Stimulated activated naive CD4-positive, alpha-beta T cell treated with Interleukin-2 at 50 U/mL for 16 hours (primary cell): ENCODE results near the gene ATXN1L.
A peak's percentile ranks its signal among the peaks of the same experiment; 100 is the strongest.
"Not testable (repeated sequence)": the region's sequence is repeated elsewhere in the genome, so short reads cannot be mapped to it uniquely, and the experiment has no call there.

ENCODE experiments used
- DNase-seq: peaks from one replicate; lab custom pipeline; 2025; lab: John Stamatoyannopoulos, UW

Gene ATXN1L

DNA sequence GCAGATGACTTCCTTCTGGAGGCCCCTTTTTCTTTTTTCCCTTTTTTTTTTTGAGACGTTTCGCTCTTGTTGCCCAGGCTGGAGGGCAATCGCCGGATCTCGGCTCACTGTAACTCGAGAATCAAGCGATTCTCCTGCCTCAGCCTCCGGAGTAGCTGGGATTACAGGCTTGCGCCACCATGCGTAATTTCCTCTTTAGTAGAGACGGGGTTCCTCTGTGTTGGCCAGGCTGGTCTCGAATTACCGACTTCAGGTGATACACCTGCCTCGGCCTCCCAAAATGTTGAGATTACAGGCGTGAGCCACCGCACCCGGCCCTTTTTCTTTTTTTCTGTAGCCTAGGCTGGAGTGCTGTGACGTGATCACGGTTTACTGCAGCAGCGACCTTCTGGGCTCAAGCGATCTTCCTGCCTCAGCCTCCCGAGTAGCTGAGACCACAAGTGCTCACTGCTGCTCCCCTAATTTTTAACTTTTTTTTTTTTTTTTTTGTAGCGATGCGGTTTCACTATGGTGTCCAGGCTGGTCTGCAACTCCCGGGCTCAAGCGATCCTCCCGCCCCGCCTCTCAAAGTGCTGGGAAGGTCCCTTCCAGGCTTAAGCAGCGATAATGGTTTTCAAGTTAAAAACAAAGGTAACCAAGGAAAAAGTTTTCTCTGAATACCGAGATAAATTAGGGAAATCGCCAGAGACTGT is 48.6 kb downstream of the ATXN1L start:
- DNase-seq: peak; percentile 18

DNA sequence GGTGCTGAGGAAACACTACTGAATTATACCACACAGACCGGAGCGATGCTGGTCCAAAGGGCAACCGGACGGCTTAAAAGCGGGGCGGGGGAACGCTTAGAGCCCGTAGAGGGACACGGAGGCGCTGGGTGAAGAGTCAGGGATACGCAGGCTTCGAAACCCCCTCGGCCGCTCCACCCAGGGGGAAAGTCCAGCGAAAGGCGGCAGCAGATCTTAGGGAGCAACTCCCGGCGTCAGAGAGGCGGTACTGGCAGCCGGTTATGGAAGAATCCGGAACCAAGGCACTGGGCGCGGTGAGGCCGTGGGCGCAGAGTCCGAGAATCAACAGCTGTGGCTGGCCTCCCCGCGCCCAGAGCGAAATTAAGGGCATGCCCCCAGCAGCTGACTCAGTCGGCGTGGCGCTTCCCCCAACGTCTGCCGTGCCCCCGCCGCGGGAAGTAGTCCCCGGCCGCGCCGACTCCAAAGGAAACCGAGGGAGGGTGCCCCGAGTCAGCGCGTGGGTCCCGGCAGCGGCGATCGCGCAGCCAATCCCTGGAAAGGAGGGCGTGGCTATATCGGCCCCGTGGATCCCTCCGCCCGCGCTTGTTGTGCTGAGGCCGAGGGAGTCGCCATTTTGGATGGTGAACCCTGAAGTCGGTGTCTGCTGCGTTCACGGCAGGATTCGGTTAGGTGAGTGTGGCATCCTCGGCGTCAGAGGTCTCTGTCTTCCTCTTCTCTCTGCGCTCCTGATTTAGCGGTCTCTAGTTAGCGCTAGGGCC is 49.3 kb downstream of the ATXN1L start, which contains the start of gene IST1:
Gene IST1, plus strand, starts transcription at position 611 of the 758 bp plus-strand sequence. CDS start 20,110 bp downstream, outside the sequence.
- DNase-seq: peak; percentile 98

DNA sequence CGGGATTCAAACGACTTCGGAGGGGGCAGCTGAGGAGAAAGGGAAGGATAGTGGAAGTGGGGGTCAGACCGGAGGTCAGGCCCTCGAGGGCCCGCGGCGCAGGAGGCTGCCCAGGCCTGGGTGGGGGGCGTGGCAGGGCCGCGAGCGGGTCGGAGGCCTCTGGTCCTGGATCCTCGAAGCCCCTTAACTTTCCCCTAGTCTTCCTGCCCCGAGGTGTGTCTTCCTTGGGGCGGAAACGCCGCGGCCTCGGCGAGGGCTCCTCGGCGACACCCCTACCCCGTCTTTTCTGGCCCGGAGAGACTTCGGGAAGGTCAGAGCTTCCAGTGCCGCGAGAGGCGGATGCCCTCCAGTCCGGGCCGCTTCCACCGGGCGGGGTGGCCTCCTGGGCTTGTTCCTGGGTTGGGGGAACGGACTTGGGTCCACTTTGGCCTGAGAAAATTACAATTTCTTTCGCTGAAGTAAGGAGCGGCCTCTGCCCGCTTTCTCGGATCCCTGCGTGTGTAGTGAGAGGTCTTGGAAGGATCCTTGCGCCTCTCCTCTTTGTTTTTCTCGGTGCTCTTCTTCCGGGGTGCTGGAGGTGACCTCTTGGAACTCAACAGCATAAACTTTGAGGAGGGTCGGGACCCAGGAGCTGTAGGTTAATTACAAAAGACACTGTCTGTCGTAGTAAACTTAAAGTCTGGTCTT is 50.0 kb downstream of the ATXN1L start:
- peak; percentile 41 for DNase-seq

DNA sequence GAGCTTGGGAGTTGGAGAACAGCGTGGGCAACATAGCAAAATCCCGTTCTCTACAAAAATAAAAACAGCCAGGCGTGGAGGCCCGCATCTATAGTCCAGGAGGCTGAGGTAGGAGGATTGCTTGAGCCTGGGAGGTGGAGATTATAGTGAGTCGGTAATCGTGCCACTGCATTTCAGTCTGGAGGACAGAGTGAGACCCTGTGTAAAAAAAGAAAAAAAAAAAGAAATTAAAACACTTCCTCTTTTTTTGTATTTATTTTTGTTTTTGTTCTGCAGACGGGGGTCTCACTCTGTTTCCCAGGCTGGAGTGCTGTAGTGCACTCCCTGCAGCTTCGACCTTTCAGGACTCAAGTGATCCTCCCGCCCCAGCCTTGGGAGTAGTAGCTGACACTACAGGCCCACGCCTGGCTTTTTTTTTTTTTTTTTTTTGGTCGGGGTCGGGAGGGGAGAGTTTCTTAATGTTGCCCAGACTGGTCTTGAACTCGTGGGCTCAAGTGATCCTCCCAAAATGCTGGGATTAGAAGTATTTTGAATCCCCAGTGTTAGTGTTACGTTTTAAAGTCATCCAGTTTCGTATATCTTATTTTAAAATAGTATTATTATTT is 51.1 kb downstream of the ATXN1L start:
- no peak for DNase-seq

DNA sequence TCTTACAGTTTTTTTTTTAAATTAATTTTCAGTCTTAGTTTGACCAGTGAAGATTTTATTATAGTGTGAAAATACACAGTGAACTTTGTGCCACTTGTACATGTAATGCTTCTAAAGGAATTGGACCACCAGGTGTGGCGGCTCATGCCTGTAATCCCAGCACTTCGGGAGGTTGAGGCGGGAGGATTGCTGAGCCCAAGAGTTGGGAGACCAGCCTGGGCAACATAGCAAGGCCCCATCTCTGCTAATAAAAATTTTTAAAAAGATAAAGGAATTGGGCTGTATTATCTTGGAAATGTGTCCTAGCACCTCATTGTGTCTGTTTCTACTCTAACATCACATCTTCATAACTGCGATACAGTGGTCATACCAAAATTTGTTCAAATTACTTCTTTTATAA is 53.4 kb downstream of the ATXN1L start:
- DNase-seq: no peak

DNA sequence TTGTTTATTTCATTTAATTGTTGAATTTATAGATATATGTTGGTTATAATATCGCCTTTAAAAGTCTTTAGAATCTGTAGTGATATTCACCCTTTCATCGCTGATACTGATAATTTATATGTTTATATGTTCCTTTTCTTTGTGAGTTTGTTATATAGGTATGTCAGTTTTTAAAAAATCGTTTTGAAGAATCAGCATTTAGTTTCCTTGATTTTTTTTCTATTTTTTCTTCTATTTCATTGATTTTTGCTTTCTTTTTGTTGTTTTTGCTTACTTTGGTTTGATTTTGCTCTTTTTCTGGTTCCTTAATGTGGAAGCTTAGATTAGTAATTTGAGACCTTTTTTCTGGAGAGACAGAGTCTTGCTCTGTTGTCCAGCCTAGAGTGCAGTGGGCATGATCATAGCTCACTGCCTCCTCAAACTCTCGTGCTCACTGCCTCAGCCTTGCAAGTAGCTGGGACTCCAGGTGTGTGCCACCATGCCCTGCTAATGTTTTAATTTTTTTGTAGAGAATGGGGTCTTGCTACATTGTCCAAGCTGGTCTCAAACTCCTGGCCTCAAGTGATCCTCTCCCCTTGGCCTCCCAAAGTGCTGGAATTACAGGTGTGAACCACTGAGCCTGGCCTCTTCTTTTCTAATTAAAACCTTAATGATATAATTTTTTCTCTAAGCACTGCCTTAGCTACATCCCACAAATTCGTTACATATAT is 57.0 kb downstream of the ATXN1L start:
- no peak for DNase-seq

DNA sequence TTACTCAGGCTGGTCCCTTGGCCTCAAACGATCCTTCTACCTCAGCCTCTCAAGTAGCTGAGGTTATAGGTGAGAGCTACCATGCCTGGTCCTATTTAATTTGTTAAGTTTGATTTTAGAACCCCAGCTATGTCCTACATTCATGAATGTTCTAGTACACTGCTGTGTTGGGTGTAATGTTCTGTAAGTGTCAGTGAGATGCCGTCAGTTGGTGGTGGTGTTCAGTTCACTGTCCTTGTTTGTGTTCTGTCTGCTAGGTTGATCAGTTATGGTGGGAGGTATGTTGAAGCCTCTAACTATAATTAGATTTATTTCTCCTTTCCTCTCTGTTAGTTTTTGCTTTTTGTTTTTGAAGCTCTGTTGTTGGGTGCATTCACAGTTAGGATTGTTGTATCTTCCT is 57.8 kb downstream of the ATXN1L start:
- DNase-seq: no peak

DNA sequence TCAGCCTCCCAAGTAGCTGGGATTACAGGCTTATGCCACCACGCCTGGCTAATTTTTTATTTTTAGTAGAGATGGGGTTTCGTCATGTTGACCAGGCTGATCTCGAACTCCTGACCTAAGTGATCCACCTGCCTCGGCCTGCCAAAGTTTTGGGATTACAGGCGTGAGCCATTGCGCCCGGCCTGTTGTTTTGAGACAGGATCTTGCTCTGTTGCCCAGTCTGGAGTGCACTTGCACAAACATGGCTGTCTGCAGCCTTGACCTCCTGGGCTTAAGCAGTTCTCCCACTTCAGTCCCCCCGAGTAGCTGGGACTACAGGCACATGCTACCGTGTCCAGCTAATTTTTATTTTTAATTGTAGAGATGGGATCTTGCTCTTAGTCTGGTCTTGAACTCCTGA is 58.5 kb downstream of the ATXN1L start:
- no peak for DNase-seq

DNA sequence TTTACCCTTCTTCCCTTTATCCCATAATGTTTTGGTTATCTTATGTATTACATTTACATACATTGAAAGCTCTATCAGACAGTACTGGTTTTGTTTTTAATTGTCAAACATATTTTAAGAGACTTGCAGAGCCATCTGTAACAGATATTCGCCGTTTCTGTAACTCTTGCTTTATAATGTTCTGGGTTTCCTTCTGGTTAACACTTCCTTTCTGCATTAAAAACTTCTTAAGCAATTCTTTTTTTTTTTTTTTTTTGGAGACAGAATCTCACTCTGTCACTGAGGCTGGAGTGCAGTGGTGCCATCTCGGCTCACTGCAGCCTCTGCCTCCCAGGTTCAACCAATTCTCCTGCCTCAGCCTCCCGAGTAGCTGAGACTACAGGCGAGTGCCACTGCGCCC is 60.0 kb downstream of the ATXN1L start:
- DNase-seq: not testable (repeated sequence)
